ENCODE measurements around the gene ADAM15. TPM values are rescaled to one million over a fixed set of nuclear protein-coding genes. Genes with fewer than 3 reads are reported as not detected.

The ADAM15 gene
- total and polyA plus RNA-seq, 2 donors (not counting 3 experiments of a cell fraction or from before 2014, with no cell fraction given): 295 to 299 TPM

- H3K27ac ChIP-seq (ENCODE audit: insufficient read depth, low read depth, low read length): no peak overlapping the region
- DNase-seq (ENCODE audit: low read depth, low spot score) (no peak), FAIRE-seq (no peak)
- H3K4me2 ChIP-seq (ENCODE audit: insufficient read depth, low read length): no peak overlapping the region
- no peaks in the 10 kb centered on the region for H3K9me3 ChIP-seq (replicated peaks; ENCODE audit: control insufficient read depth, insufficient read depth, low read length)
- no peaks in the 10 kb centered on the region for H3K36me3 ChIP-seq (ENCODE audit: control insufficient read depth in 2 of 2, extremely low read depth in 1 of 2, insufficient read depth in 2 of 2, low read length in 2 of 2)
- peaks cover 17 to 18% of the 10 kb centered on the region in 2 experiments for H3K27me3 ChIP-seq (ENCODE audit: control insufficient read depth in 2 of 2, insufficient read depth in 2 of 2, low read length in 2 of 2)
- intact Hi-C loops (cut with micrococcal nuclease): no loop called here
- TF ChIP-seq EZH2 (IDR thresholded peaks at IDR 0.05; ENCODE audit: borderline replicate concordance, low read depth, low read length, severe bottlenecking) (no peak), GATA2 (IDR thresholded peaks at IDR 0.05; ENCODE audit: insufficient read depth, insufficient read length, low read depth, low read length) (no peak), CTCF (IDR thresholded peaks at IDR 0.05; ENCODE audit: extremely low read depth in 1 of 2, insufficient read depth in 1 of 2, low read depth in 1 of 2, low read length in 2 of 2) (no peak), POLR2AphosphoS5 (IDR thresholded peaks at IDR 0.05; ENCODE audit: insufficient read depth, low read depth, low read length) (no peak), JUN (IDR thresholded peaks at IDR 0.05; ENCODE audit: borderline replicate concordance, insufficient read depth, insufficient read length, low read depth) (no peak), FOS (IDR thresholded peaks at IDR 0.05; ENCODE audit: borderline replicate concordance, insufficient read depth, low read length) (no peak), POLR2A (IDR thresholded peaks at IDR 0.05; ENCODE audit: low read depth, low read length) (no peak), MAX (IDR thresholded peaks at IDR 0.05; ENCODE audit: insufficient read depth, insufficient read length) (no peak), MYC (IDR thresholded peaks at IDR 0.05; ENCODE audit: low read depth, low read length) (no peak)
- peaks cover 3% of the 10 kb centered on the region for H3K4me1 ChIP-seq (ENCODE audit: control insufficient read depth, extremely low read depth, insufficient read depth, low read length)
- POLR2A ChIA-PET: no interaction called here
- CTCF ChIA-PET: interaction anchor here (0.8 to 3.0 kb wide), 6 partner anchors 10 to 92 kb away, joined by 3 to 24 read pairs (median 6); partner anchors contain the start of genes ADAM15 and EFNA4
- H3K9ac ChIP-seq (replicated peaks; ENCODE audit: extremely low read depth, insufficient read depth, low read length): no peak overlapping the region
- no TSS peak for BruUV-seq (replicated peaks)
- no peaks in the 10 kb centered on the region for H3K9me1 ChIP-seq (replicated peaks; ENCODE audit: control insufficient read depth, extremely low read depth, insufficient read depth, low read length)
- no peaks in the 10 kb centered on the region for H3K79me2 ChIP-seq (ENCODE audit: control insufficient read depth, insufficient read depth, low read length)
- no peaks in the 10 kb centered on the region for H4K20me1 ChIP-seq (replicated peaks; ENCODE audit: control insufficient read depth, extremely low read depth, insufficient read depth, low read length)
- dilution Hi-C loops (cut with MboI; ENCODE audit: extremely low pct_ligation_motif_present, low sequenced_read_pairs): no loop called here
- H3K4me3 ChIP-seq (replicated peaks in 1 of 3; ENCODE audit: insufficient read depth in 1 of 3, low read depth in 1 of 3, low read length in 3 of 3): no peak overlapping the region
- H2AFZ ChIP-seq (ENCODE audit: low read depth, low read length): no peak overlapping the region
These were observed 24.4 kb downstream of the ADAM15 start for GRCh38 chr1:155075535-155075934.

Data from endothelial cell of umbilical vein (primary cell).